GM19455 (cell line): ENCODE measurements around the gene HMX3.

Source experiments
- ATAC-seq: cut with Tn5 transposase; IDR thresholded peaks from one replicate; pipeline ENCODE4 v1.9.1; 2021; ENCODE audit not compliant: unreplicated experiment

Gene HMX3

DNA sequence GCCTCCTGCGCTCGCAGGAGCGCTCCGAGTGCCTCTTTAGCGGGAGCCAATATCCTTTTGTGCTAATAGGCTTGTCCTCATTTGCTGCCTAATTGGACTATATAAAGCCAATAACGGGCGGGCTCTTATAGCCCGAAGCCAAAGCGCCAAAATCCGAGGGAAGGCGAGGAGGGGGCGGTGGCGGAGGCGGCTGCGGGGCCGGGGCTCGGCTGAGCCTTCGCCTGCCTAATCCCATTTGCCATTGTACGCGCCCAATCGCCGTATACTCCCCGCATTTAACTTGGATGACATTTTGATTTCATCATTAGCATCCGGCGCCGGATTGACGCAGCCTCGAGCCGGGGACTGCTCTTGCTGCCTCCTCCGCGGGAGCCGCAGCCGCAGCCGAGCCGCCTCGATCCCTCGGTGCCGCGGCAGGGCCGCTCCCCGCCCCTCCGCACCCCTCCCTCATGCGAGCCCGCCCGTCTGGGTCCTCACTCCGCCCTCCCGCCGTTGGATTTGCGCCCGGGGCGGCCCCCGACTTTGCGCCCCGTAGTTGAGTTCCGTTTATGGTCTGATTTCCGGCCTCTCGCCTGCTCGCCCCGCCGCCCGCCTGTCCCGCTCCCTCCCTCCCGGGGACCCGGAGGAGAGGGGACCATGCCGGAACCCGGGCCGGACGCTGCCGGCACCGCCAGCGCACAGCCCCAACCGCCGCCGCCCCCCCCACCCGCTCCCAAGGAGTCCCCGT lies at the start of gene HMX3:
HMX3 (plus strand) TSS at position 556 of the 727 bp plus-strand sequence; CDS start at position 637, 81 bp downstream.
- no peak for ATAC-seq

- no peak for ATAC-seq
These were observed 49.5 kb upstream of the HMX3 start for GRCh38 chr10:123086281-123086680.

- no peak for ATAC-seq
These were observed 48.4 kb upstream of the HMX3 start for GRCh38 chr10:123087348-123087747.

DNA sequence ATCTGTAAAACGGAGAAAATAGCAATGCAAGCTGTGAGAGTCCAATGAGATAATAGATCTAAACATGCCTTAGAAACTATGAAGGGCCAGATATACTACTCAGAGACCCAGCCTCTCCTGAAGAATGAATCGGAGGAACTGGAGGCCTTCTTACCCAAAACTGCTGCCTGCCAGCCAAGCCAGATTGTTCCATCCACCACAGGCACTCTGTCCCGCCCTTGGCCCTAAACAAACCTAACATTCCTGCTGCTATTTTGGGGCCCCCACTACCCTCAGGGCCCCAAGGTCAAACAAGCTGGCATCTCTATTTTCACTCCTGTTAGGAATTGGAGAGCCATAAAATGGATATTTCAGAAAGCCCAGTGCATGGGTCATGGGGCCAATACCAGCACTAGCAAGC lies 48.0 kb upstream of the HMX3 start:
- ATAC-seq: no peak

GRCh38 chr10:123092635-123093414 lies 42.9 kb upstream of the HMX3 start:
- no peak for ATAC-seq

GRCh38 chr10:123093489-123093888 lies 42.3 kb upstream of the HMX3 start:
- ATAC-seq: no peak

DNA sequence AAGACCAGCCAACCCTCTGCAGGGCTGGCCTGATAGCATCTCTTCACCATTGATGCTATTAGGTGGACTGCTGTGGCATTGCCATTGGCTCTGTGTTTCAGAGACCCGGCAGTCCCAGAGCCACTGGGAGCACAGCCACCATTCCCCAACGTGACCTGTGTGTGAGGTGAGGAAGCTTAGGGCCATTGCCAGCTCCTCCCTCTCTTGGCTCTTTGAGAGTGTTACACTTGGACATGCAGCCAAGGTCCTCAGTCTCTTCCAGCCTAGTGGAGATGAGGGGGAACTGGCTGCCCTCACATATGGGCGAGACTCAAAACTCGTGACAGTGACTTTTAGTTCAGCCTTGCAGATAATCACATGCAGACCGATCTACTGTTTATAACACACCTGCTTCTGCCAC lies 39.3 kb upstream of the HMX3 start:
- ATAC-seq: no peak

DNA sequence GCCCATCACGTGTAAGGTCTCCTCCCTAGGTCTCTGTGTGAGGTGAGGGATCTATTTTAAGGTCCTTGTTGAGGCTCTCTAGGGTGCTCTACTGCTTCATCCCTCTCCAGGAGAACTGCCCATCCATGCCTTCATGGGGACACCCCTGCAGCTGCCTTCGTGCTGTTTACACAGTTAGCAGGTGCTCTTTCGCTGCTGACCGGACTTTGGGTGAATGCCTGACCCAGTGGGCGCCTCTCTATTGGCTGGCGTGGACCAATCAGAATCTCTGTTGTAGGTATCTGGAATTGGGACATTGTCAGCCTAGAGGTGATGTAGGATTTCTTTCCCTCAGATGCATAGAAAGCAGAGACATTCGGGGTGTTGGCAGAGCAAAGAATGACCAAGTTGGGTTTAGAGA lies 38.7 kb upstream of the HMX3 start:
- ATAC-seq: no peak

- no peak for ATAC-seq
These were observed 35.6 kb upstream of the HMX3 start for GRCh38 chr10:123100030-123100762.

- no peak for ATAC-seq
These were observed 33.9 kb upstream of the HMX3 start for GRCh38 chr10:123101872-123102271.

- no peak for ATAC-seq
These were observed 33.1 kb upstream of the HMX3 start for GRCh38 chr10:123102673-123103072.

DNA sequence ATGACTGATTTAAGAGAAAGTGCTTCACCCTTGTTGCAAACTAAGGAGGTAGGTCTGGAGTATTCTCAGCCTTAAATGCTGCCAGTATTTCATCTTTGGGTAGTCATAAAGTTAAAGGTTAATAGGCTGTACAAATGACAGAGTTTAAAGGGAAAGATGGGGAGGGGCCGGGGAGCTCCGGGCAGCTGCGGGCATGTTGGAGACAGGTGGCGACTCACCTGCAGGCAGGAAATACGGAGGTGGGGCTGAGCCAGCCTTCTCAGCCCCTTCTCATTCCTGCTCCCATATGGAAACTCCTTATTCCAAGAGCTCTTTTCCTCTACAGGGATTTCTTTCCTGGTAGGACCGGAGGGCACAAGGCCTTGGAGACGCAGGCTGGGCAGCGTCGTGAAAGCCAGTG lies 31.8 kb upstream of the HMX3 start:
- ATAC-seq: no peak

DNA sequence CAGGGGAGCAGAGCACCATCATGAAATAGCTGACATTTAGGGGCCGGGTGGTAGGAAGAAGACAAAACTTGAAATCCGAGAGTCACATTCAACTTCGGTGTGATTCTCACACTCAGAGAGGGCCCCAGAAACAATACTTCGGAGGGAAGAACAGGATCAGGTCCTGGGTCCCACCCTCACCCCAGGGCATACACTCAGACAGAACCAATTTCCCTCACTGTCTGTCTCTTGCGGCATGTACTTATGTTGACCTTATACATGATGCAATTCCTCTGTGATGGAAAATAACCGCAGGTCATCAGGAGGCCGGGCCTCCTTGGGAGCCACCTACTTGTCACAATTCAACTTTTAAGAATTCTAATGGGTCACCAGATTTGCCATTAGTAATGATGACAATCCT lies 26.3 kb upstream of the HMX3 start:
- ATAC-seq: no peak

- no peak for ATAC-seq
These were observed 17.9 kb upstream of the HMX3 start for GRCh38 chr10:123117644-123118417.

GRCh38 chr10:123119081-123119480 lies 16.7 kb upstream of the HMX3 start:
- ATAC-seq: no peak

DNA sequence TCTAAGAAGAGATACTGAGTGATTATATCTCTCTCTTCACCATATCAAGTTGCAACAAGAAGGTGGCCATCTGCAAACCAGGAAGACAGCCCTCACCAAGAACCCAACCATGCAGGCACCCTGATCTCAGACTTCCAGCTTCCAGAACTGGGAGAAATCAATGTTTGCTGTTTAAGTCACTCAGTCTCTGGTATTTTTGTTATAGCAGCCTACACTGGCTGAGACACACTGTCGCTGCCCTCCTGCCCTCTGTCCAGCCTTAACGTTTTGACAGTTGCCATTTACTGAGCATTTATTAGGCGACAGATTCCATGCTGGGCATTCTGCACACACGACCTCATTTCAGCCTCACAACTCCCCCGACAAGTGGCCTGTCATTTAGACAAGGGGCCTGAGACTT lies 9.5 kb upstream of the HMX3 start:
- ATAC-seq: no peak

DNA sequence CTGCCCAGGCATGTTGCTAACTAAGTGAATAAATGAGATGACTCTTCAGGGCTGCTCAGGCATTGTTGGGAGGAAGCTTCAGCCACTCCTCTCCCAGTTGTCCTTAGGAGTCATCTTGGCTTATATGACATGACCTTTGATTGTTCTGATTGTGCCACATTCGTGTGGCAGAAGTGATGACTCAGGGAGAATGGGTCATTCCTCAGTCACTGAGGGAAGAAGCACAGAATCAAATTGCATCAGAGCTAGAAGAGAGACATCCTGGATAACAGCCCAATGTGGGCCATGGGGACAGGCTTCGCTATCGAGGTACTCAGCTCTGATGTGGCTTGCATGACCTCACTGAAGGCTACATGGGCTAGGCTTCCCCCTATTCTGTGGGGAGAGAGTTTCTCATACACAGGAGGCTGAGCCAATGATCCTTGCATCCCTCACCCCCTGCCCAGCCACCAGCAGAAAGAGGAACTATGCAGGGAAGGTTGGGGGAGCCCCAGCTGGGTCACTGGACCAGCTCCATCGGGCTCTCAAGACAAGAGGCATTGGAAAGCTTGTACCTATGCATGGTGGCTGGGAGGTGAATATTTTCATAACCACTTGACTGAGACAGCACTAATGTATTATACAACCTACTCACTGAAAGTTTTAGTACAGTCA lies 6.0 kb upstream of the HMX3 start:
- no peak for ATAC-seq

- no peak for ATAC-seq
These were observed 2.9 kb upstream of the HMX3 start for GRCh38 chr10:123132576-123133477.

GRCh38 chr10:123133541-123134342 lies 2.0 kb upstream of the HMX3 start:
- ATAC-seq: no peak
